Hepatocyte (in vitro differentiated cells): ENCODE results near the gene MAP4K2. TPM values are rescaled to one million over a fixed set of nuclear protein-coding genes. Genes with fewer than 3 reads are reported as not detected.

Experiments
- DNase-seq: peaks from one replicate; pipeline ENCODE4 v3.0.0-alpha.2; 2016; ENCODE audit warnings: low spot score
- H2AFZ ChIP-seq: fragments of 200-600 bp; sonication (generic); 2 replicates; pipeline ENCODE4 v1.6.0; 2016; ENCODE audit warnings: antibody characterized with exemption, mild to moderate bottlenecking
- H3K27ac ChIP-seq: fragments of 200-600 bp; sonication (generic); 2 replicates; pipeline ENCODE4 v1.5.1; 2016; ENCODE audit warnings: mild to moderate bottlenecking
- H3K27me3 ChIP-seq: fragments of 200-600 bp; sonication (generic); 2 replicates; pipeline ENCODE4 v1.6.1; 2016
- H3K36me3 ChIP-seq: fragments of 200-600 bp; sonication (generic); replicated peaks from 2 replicates; pipeline ENCODE4 v1.5.1; 2016; ENCODE audit warnings: low read depth; ENCODE audit not compliant: insufficient read depth
- H3K4me1 ChIP-seq: fragments of 200-600 bp; sonication (generic); 2 replicates; pipeline ENCODE4 v1.5.1; 2016; ENCODE audit warnings: mild to moderate bottlenecking, moderate library complexity; ENCODE audit not compliant: insufficient read depth
- H3K4me2 ChIP-seq: fragments of 200-600 bp; sonication (generic); 2 replicates; pipeline ENCODE4 v1.6.0; 2016
- H3K4me3 ChIP-seq: fragments of 200-600 bp; sonication (generic); 2 replicates; pipeline ENCODE4 v1.5.1; 2016; ENCODE audit warnings: mild to moderate bottlenecking
- H3K79me2 ChIP-seq: fragments of 200-600 bp; sonication (generic); 2 replicates; pipeline ENCODE4 v1.6.0; 2017; ENCODE audit warnings: mild to moderate bottlenecking
- H3K9me2 ChIP-seq: fragments of 200-600 bp; sonication (generic); replicated peaks from 2 replicates; pipeline ENCODE4 v1.6.0; 2017; ENCODE audit warnings: mild to moderate bottlenecking; ENCODE audit not compliant: insufficient read depth
- H3K9me3 ChIP-seq: fragments of 200-600 bp; sonication (generic); 2 replicates; pipeline ENCODE4 v1.5.1; 2016; ENCODE audit warnings: low read depth, mild to moderate bottlenecking
- H4K20me1 ChIP-seq: fragments of 200-600 bp; sonication (generic); 2 replicates; pipeline ENCODE4 v1.6.0; 2016; ENCODE audit warnings: mild to moderate bottlenecking; ENCODE audit not compliant: insufficient read depth, poor library complexity, severe bottlenecking
- EZH2 ChIP-seq: fragments of 200-600 bp; sonication (generic); IDR thresholded peaks from 2 replicates; pipeline ENCODE4 v1.6.1; 2016; ENCODE audit warnings: antibody characterized with exemption, mild to moderate bottlenecking, borderline replicate concordance
- EZH2phosphoT487 ChIP-seq: fragments of 200-600 bp; sonication (generic); IDR thresholded peaks from one replicate; pipeline ENCODE4 v1.6.1; 2018; ENCODE audit warnings: antibody characterized with exemption, mild to moderate bottlenecking, low read depth, moderate library complexity; ENCODE audit not compliant: unreplicated experiment, severe bottlenecking
- WGBS: methylation state at CpG from one replicate; pipeline ENCODE4 v1.1.6; 2016; ENCODE audit warnings: low lambda C conversion rate; ENCODE audit errors: missing lambda C conversion rate; 5-methylcytosine and 5-hydroxymethylcytosine counted together
- polyA plus RNA-seq: library from polyadenylated mRNA; unstranded; fragments of >200 nt; fragmentation: Nextera tagmentation; extraction: Ambion mirVana; gene quantifications from 2 replicates; pipeline ENCODE4 v1.2.1, GENCODE V29; 2016
- total RNA-seq: library from RNA; depleted of rRNA; stranded (reverse); fragments of >200 nt; gene quantifications from 2 replicates; pipeline ENCODE4 v1.2.3, GENCODE V29; 2014
- TF ChIP-seq, protein P1 (sequence below): fragments of 200-600 bp; sonication (generic); IDR thresholded peaks from 2 replicates; pipeline ENCODE4 v1.5.1; 2016; ENCODE audit warnings: antibody characterized with exemption, mild to moderate bottlenecking; ENCODE audit not compliant: poor library complexity

The MAP4K2 gene
- total and polyA plus RNA-seq, 2 experiments from 2014 or later, result 7.8 to 9.0 TPM

DNA sequence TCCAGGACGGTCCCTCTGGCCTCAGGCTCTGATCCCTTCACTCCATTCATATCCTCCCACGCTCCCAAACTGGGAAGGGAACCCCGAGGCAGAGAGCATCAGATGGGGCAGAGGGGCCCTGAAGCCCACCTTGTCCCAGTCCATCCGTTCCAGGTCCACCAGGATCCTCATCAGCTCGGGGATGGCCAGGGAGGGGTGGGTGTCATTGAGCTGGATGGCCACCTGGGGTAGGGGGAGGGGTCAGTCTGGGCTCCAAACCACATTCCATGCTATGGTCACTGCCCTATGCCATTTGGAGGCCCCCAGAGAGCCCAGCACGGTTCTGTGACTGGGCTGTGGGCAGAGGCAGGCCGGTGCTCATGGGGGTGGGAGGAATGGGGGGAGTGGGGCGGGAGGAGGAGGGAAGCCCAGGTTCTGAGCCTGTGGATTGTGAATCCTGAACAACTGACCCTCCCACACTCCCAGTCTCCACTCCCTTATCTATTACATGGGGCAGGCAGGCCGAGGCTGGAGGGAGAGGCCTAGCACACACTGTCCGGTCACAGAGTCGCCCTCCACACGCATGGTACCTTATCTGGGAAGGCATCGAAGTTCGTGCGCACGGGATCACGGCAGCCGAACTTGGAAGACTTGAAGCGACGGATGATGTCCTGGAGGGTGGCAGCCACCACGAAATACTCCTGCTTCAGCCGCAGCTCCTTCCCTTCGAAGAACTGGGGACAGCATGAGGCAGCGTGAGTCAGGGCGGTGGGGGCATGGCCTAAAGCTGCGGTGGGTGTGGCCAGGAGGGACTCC, 48.7 kb downstream of the MAP4K2 start:
- DNase-seq, result no peak
- no peaks in the 10 kb centered on the region for H4K20me1 ChIP-seq
- TF ChIP-seq EZH2 (no peak), EZH2phosphoT487 (no peak)
- TF ChIP-seq, protein P1, sequence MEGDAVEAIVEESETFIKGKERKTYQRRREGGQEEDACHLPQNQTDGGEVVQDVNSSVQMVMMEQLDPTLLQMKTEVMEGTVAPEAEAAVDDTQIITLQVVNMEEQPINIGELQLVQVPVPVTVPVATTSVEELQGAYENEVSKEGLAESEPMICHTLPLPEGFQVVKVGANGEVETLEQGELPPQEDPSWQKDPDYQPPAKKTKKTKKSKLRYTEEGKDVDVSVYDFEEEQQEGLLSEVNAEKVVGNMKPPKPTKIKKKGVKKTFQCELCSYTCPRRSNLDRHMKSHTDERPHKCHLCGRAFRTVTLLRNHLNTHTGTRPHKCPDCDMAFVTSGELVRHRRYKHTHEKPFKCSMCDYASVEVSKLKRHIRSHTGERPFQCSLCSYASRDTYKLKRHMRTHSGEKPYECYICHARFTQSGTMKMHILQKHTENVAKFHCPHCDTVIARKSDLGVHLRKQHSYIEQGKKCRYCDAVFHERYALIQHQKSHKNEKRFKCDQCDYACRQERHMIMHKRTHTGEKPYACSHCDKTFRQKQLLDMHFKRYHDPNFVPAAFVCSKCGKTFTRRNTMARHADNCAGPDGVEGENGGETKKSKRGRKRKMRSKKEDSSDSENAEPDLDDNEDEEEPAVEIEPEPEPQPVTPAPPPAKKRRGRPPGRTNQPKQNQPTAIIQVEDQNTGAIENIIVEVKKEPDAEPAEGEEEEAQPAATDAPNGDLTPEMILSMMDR, result no peak
- no peak overlapping the region for H2AFZ ChIP-seq
- no peaks in the 10 kb centered on the region for H3K79me2 ChIP-seq
- H3K4me2 ChIP-seq, result no peak overlapping the region
- no peaks in the 10 kb centered on the region for H3K9me2 ChIP-seq
- no peak overlapping the region for H3K27ac ChIP-seq
- no peak overlapping the region for H3K4me3 ChIP-seq
- H3K27me3 ChIP-seq, result no peaks in the 10 kb centered on the region
- no peaks in the 10 kb centered on the region for H3K4me1 ChIP-seq
- H3K9me3 ChIP-seq, result no peaks in the 10 kb centered on the region
- 91% methylated on average over 23 of the region's 26 CpGs for WGBS
- no peaks in the 10 kb centered on the region for H3K36me3 ChIP-seq

DNA sequence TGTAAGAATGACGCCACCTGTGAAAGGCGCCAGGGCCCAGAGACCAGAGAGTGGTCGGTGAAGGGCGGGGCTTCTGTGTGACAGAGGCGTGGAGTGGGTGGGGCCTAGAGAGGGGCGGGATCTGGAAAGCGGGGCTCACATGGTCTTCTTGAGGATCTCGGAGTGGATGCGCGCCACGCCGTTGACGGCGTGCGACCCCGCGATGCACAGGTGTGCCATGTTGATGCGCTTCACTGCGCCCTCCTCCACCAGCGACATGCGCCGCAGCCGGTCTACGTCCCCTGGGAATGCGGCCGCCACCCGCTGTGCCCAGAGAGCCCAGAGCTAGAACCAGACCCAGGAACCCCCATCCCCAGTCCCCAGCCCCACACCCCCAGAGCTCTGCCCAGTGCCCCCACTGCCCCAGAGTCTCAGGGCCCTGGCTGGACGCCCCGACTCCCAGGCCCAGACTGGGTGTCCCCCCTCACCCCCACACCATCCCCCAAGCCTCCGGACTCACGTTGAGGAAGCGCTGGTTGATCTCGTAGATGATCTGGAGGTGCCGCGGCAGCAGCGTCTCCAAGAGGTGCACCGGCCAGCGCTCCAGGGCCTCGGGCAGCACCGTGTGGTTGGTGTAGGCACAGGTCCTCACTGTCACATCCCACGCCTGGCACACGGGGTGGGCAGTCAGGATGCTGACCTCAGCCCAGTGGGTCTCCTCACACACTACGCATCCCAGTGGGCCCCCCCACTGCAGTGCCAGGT, 49.5 kb downstream of the MAP4K2 start:
- no peak for TF ChIP-seq EZH2
- TF ChIP-seq, protein P1, result no peak
- TF ChIP-seq EZH2phosphoT487, result no peak
- H4K20me1 ChIP-seq, result no peaks in the 10 kb centered on the region
- no peaks in the 10 kb centered on the region for H3K4me1 ChIP-seq
- no peaks in the 10 kb centered on the region for H3K9me3 ChIP-seq
- no peak overlapping the region for H3K27ac ChIP-seq
- H3K9me2 ChIP-seq, result no peaks in the 10 kb centered on the region
- no peaks in the 10 kb centered on the region for H3K79me2 ChIP-seq
- no peak overlapping the region for H3K4me2 ChIP-seq
- no peaks in the 10 kb centered on the region for H3K27me3 ChIP-seq
- H3K36me3 ChIP-seq, result no peaks in the 10 kb centered on the region
- WGBS, result 95% methylated on average over 20 of the region's 43 CpGs
- no peak overlapping the region for H2AFZ ChIP-seq
- DNase-seq, result no peak
- no peak overlapping the region for H3K4me3 ChIP-seq

DNA sequence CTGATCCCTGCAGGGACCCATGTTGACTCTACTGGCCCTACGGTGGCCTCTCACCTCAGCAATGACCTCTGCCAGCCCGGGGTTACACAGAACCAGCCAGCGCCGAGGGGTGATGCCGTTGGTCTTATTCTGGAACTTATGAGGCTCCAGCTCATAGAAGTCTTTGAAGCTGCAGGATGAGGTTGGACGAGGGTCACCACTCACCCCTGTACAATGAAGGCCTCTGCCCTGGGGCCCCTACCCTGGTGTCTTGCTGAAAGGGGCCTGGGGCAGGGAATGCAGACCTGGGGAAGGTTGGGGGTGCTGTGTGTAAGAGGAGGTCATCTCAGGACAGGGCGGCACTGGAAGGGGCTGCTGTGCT, 50.0 kb downstream of the MAP4K2 start:
- no peak overlapping the region for H3K27ac ChIP-seq
- no peak for DNase-seq
- H3K4me2 ChIP-seq, result no peak overlapping the region
- no peaks in the 10 kb centered on the region for H3K4me1 ChIP-seq
- no peaks in the 10 kb centered on the region for H3K9me2 ChIP-seq
- H3K36me3 ChIP-seq, result no peaks in the 10 kb centered on the region
- TF ChIP-seq, protein P1, result no peak
- TF ChIP-seq EZH2phosphoT487, result no peak
- TF ChIP-seq EZH2, result no peak
- H3K79me2 ChIP-seq, result no peaks in the 10 kb centered on the region
- H3K27me3 ChIP-seq, result no peaks in the 10 kb centered on the region
- H3K4me3 ChIP-seq, result no peak overlapping the region
- H2AFZ ChIP-seq, result no peak overlapping the region
- H3K9me3 ChIP-seq, result no peaks in the 10 kb centered on the region
- WGBS, result 95% methylated on average over 7 of the region's 7 CpGs
- H4K20me1 ChIP-seq, result no peaks in the 10 kb centered on the region
